HepG2 (cell line): ENCODE measurements around the gene MCF2L. TPM values are rescaled to one million over a fixed set of nuclear protein-coding genes. Genes with fewer than 3 reads are reported as not detected.

Experiments used
- ASH2L ChIP-seq: fragments of 300-600, 200-600 bp; sonication (generic); IDR thresholded peaks from 2 replicates; pipeline ENCODE4 v1.7.0; 2017; ENCODE audit warnings: low read depth, mild to moderate bottlenecking, moderate library complexity, mixed read lengths, low read length; ENCODE audit not compliant: insufficient read length
- CCDC6 ChIP-seq: sonication (generic); formaldehyde crosslinking; IDR thresholded peaks from 2 replicates; pipeline ENCODE4 v1.8.1; 2022; ENCODE audit warnings: mild to moderate bottlenecking, missing genetic modification reagents, moderate library complexity
- E2F5 ChIP-seq: sonication (generic); formaldehyde crosslinking; conservative IDR thresholded peaks from 2 replicates; pipeline ENCODE4 v1.4.0; 2020; ENCODE audit warnings: missing genetic modification reagents
- IKZF5 ChIP-seq: IDR thresholded peaks from 2 replicates; pipeline ENCODE4 v1.6.1; 2018; ENCODE audit warnings: missing genetic modification reagents, mild to moderate bottlenecking, missing compliant biosample characterization
- JUN ChIP-seq: sonication (generic); formaldehyde crosslinking; IDR thresholded peaks from 2 replicates; pipeline ENCODE4 v1.4.0; 2020; ENCODE audit warnings: mild to moderate bottlenecking, missing genetic modification reagents
- MEIS2 ChIP-seq: sonication (generic); formaldehyde crosslinking; IDR thresholded peaks from 2 replicates; pipeline ENCODE4 v1.9.0; 2021; ENCODE audit warnings: mild to moderate bottlenecking, missing genetic modification reagents
- MTA1 ChIP-seq: sonication (generic); formaldehyde crosslinking; IDR thresholded peaks from 2 replicates; pipeline ENCODE4 v1.4.0; 2020; ENCODE audit warnings: missing genetic modification reagents, mild to moderate bottlenecking, borderline replicate concordance
- NR2F1 ChIP-seq, 2 experiments: fragments of 450-650 bp in 1 of 2; formaldehyde crosslinking in 1 of 2; IDR thresholded peaks; 2 replicates each; pipeline versions ENCODE4 v1.5.0 to v1.6.1; 2016 to 2020; ENCODE audit warnings: mild to moderate bottlenecking in 1 of 2, missing compliant biosample characterization in 1 of 2, missing genetic modification reagents in 1 of 2, moderate library complexity in 1 of 2
- PAWR ChIP-seq: sonication (generic); formaldehyde crosslinking; IDR thresholded peaks from 2 replicates; pipeline ENCODE4 v1.4.0; 2020; ENCODE audit warnings: missing genetic modification reagents, mild to moderate bottlenecking, borderline replicate concordance
- SUZ12 ChIP-seq: fragments of 150-350 bp; IDR thresholded peaks from 2 replicates; pipeline ENCODE4 v1.6.1; 2014; ENCODE audit warnings: low read depth, low read length
- ZBTB43 ChIP-seq: sonication (generic); formaldehyde crosslinking; conservative IDR thresholded peaks from 2 replicates; pipeline ENCODE4 v1.4.0; 2020; ENCODE audit warnings: missing genetic modification reagents
- ZNF232 ChIP-seq: sonication (generic); formaldehyde crosslinking; IDR thresholded peaks from 2 replicates; pipeline ENCODE4 v1.4.0; 2020; ENCODE audit warnings: missing genetic modification reagents, borderline replicate concordance
- ZNF235 ChIP-seq: sonication (generic); formaldehyde crosslinking; IDR thresholded peaks from 2 replicates; pipeline ENCODE4 v1.8.1; 2023; ENCODE audit warnings: mild to moderate bottlenecking, missing genetic modification reagents, borderline replicate concordance
- ZNF33B ChIP-seq: sonication (generic); formaldehyde crosslinking; IDR thresholded peaks from 2 replicates; pipeline ENCODE4 v1.5.1; 2020; ENCODE audit warnings: mild to moderate bottlenecking, missing genetic modification reagents
- ZNF574 ChIP-seq: sonication (generic); formaldehyde crosslinking; IDR thresholded peaks from 2 replicates; pipeline ENCODE4 v1.4.0; 2020; ENCODE audit warnings: missing genetic modification reagents
- ZNF619 ChIP-seq: sonication (generic); formaldehyde crosslinking; IDR thresholded peaks from 2 replicates; pipeline ENCODE4 v1.4.0; 2020; ENCODE audit warnings: mild to moderate bottlenecking, missing genetic modification reagents
- ZNF678 ChIP-seq: sonication (generic); formaldehyde crosslinking; IDR thresholded peaks from 2 replicates; pipeline ENCODE4 v1.4.0; 2020; ENCODE audit warnings: mild to moderate bottlenecking, missing genetic modification reagents
- ZNF704 ChIP-seq: sonication (generic); formaldehyde crosslinking; IDR thresholded peaks from 2 replicates; pipeline ENCODE4 v1.8.1; 2023; ENCODE audit warnings: mild to moderate bottlenecking, inconsistent platforms, moderate library complexity, missing genetic modification reagents, borderline replicate concordance
- ZNF839 ChIP-seq: sonication (generic); formaldehyde crosslinking; IDR thresholded peaks from 2 replicates; pipeline ENCODE4 v1.4.0; 2020; ENCODE audit warnings: missing genetic modification reagents, mild to moderate bottlenecking, borderline replicate concordance
- ZNF879 ChIP-seq: sonication (generic); formaldehyde crosslinking; IDR thresholded peaks from 2 replicates; pipeline ENCODE4 v1.8.1; 2023; ENCODE audit warnings: missing genetic modification reagents
- ZSCAN21 ChIP-seq: sonication (generic); formaldehyde crosslinking; IDR thresholded peaks from 2 replicates; pipeline ENCODE4 v1.8.0; 2022; ENCODE audit warnings: mild to moderate bottlenecking, missing genetic modification reagents, moderate library complexity, borderline replicate concordance
- polyA plus RNA-seq, 8 experiments: library from polyadenylated mRNA; depleted of rRNA in 3 of 8; stranded (reverse) in 7 of 8; unstranded in 1 of 8; fragments of >200 nt; fragmentation: Illumina TruSeq in 4 of 8; extraction: Trizol in 4 of 8; gene quantifications; 2 replicates each; pipeline versions ENCODE4 v1.2.1 to v1.2.3, GENCODE V29; 2011 to 2016; ENCODE audit warnings: low read depth in 4 of 8, missing spikeins in 1 of 8, mixed read lengths in 1 of 8; ENCODE audit not compliant: insufficient read depth in 1 of 8
- total RNA-seq, 5 experiments: library from RNA; depleted of rRNA; stranded (reverse); fragments of >200 nt; fragmentation: Illumina TruSeq; extraction: Trizol; gene quantifications; 2 replicates each; pipeline ENCODE4 v1.2.3, GENCODE V29; 2016; ENCODE audit warnings: low read depth in 1 of 5

The MCF2L gene
- total and polyA plus RNA-seq, 2 of the 13 experiments (the other 11 are each of a cell fraction or from before 2014, with no cell fraction given), result 19.4 to 28.4 TPM

- no peak; the same call in 1 of the 2 replicates for TF ChIP-seq ZNF574 (CRISPR knock-in tag)
- TF ChIP-seq ZNF33B (CRISPR knock-in tag), result no peak
- peak; percentile 49; the same call in 1 of the 2 replicates for TF ChIP-seq ZSCAN21 (CRISPR knock-in tag)
- TF ChIP-seq ZNF235 (CRISPR knock-in tag), result no peak
- 0 out of 2 replicates have a peak, but pooled peaks have one; percentile 18 for TF ChIP-seq CCDC6 (CRISPR knock-in tag)
- no peak for TF ChIP-seq ZNF678 (CRISPR knock-in tag)
- TF ChIP-seq SUZ12, result no peak
- no peak for TF ChIP-seq ZNF704 (CRISPR knock-in tag)
- TF ChIP-seq E2F5 (CRISPR knock-in tag), result no peak
- TF ChIP-seq IKZF5 (CRISPR knock-in tag), result no peak; the same call in 1 of the 2 replicates
- TF ChIP-seq ASH2L, result peak; percentile 20
- no peak for TF ChIP-seq ZNF619
- TF ChIP-seq ZNF879 (CRISPR knock-in tag), result no peak
- no peak for TF ChIP-seq JUN (CRISPR knock-in tag)
- 0 out of 2 replicates have a peak, but pooled peaks have one; percentile 25 for TF ChIP-seq ZNF839 (CRISPR knock-in tag)
- peak; percentile 32; the same call in 1 of the 2 replicates for TF ChIP-seq ZNF232 (CRISPR knock-in tag)
- TF ChIP-seq MEIS2 (CRISPR knock-in tag), result no peak
- no peak for TF ChIP-seq NR2F1 (CRISPR knock-in tag; IDR thresholded peaks at IDR 0.05)
- TF ChIP-seq MTA1 (CRISPR knock-in tag), result no peak; the same call in 1 of the 2 replicates
- no peak for TF ChIP-seq PAWR
- TF ChIP-seq ZBTB43 (CRISPR knock-in tag), result no peak
These were observed 37.7 kb upstream of the MCF2L start (continued) for GRCh38 chr13:112931028-112931934.
